ENCODE data around the gene GAPVD1.
"Not testable (repeated sequence)": the region's sequence is repeated elsewhere in the genome, so short reads cannot be mapped to it uniquely, and the experiment has no call there.

GAPVD1 gene

GRCh38 chr9:125269014-125269397 lies 7.4 kb downstream of the GAPVD1 start:
- in situ Hi-C loops (cut with HindIII; ENCODE audit: low sequenced_read_pairs) = no loop called here
- TF ChIP-seq, protein P1, sequence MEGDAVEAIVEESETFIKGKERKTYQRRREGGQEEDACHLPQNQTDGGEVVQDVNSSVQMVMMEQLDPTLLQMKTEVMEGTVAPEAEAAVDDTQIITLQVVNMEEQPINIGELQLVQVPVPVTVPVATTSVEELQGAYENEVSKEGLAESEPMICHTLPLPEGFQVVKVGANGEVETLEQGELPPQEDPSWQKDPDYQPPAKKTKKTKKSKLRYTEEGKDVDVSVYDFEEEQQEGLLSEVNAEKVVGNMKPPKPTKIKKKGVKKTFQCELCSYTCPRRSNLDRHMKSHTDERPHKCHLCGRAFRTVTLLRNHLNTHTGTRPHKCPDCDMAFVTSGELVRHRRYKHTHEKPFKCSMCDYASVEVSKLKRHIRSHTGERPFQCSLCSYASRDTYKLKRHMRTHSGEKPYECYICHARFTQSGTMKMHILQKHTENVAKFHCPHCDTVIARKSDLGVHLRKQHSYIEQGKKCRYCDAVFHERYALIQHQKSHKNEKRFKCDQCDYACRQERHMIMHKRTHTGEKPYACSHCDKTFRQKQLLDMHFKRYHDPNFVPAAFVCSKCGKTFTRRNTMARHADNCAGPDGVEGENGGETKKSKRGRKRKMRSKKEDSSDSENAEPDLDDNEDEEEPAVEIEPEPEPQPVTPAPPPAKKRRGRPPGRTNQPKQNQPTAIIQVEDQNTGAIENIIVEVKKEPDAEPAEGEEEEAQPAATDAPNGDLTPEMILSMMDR (IDR thresholded peaks at IDR 0.05; ENCODE audit: low read depth, low read length, missing control alignments) = no peak
- DNase-seq (ENCODE audit: low read depth) = no peak
- no peak overlapping the region for H3K4me3 ChIP-seq (ENCODE audit: low read depth, low read length)

GRCh38 chr9:125271081-125271480 lies 9.5 kb downstream of the GAPVD1 start:
- H3K4me3 ChIP-seq (ENCODE audit: low read depth, low read length) = no peak overlapping the region
- TF ChIP-seq, protein P1 (IDR thresholded peaks at IDR 0.05; ENCODE audit: low read depth, low read length, missing control alignments) = no peak
- in situ Hi-C loops (cut with HindIII; ENCODE audit: low sequenced_read_pairs) = no loop called here
- DNase-seq (ENCODE audit: low read depth) = no peak

GRCh38 chr9:125272697-125273096 lies 11.1 kb downstream of the GAPVD1 start:
- in situ Hi-C loops (cut with HindIII; ENCODE audit: low sequenced_read_pairs) = no loop called here
- DNase-seq (ENCODE audit: low read depth) = no peak
- TF ChIP-seq, protein P1 (IDR thresholded peaks at IDR 0.05; ENCODE audit: low read depth, low read length, missing control alignments) = no peak
- H3K4me3 ChIP-seq (ENCODE audit: low read depth, low read length) = no peak overlapping the region

GRCh38 chr9:125276771-125277170 lies 15.1 kb downstream of the GAPVD1 start:
- in situ Hi-C loops (cut with HindIII; ENCODE audit: low sequenced_read_pairs) = no loop called here
- DNase-seq (ENCODE audit: low read depth) = no peak
- TF ChIP-seq, protein P1 (IDR thresholded peaks at IDR 0.05; ENCODE audit: low read depth, low read length, missing control alignments) = no peak
- H3K4me3 ChIP-seq (ENCODE audit: low read depth, low read length) = no peak overlapping the region

DNA sequence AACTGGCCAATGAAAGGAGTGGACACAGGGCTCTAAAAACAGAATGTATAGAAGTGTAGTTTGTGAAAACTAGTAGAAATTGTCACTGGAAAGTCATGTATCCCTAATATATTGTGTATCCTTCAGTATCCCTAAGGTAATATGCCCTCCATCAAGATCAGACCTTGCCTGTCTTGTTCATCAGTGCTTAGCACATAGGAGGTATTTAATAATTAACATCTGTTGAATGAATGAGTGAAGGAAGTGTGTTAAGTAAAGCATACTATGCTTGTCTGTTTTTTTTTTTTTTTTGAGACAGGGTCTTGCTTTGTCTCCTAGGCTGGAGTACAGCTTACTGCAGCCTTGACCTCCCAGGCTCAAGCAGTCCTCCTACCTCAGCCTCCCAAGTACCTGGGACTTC lies 15.8 kb downstream of the GAPVD1 start:
- TF ChIP-seq, protein P1 (IDR thresholded peaks at IDR 0.05; ENCODE audit: low read depth, low read length, missing control alignments) = no peak
- H3K4me3 ChIP-seq (ENCODE audit: low read depth, low read length) = no peak overlapping the region
- in situ Hi-C loops (cut with HindIII; ENCODE audit: low sequenced_read_pairs) = no loop called here
- DNase-seq (ENCODE audit: low read depth) = no peak

DNA sequence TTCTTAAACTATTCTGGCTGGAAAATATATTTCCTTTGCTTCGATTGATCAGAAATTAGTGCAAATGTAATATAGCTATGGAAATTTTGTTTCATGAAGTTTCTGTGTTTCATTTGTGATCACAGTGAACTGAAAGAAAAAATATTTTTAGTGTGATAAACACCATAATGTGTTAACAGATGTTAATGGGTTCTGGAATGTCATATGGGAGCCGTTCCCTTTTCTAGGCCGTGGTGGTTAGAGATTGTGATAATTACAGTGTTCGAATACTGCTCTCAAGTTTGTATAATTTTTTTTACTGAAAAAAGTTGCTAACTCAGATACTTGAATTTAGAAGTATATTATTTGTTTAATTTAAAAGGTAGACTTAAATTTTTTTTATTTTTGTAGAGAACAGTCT lies 19.3 kb downstream of the GAPVD1 start:
- in situ Hi-C loops (cut with HindIII; ENCODE audit: low sequenced_read_pairs) = no loop called here
- DNase-seq (ENCODE audit: low read depth) = no peak
- TF ChIP-seq, protein P1 (IDR thresholded peaks at IDR 0.05; ENCODE audit: low read depth, low read length, missing control alignments) = no peak

GRCh38 chr9:125284855-125285254 lies 23.2 kb downstream of the GAPVD1 start:
- DNase-seq (ENCODE audit: low read depth) = no peak
- TF ChIP-seq, protein P1 (IDR thresholded peaks at IDR 0.05; ENCODE audit: low read depth, low read length, missing control alignments) = no peak
- in situ Hi-C loops (cut with HindIII; ENCODE audit: low sequenced_read_pairs) = no loop called here
- no peak overlapping the region for H3K4me3 ChIP-seq (ENCODE audit: low read depth, low read length)

More for the DNA sequence above, 19.3 kb downstream of the GAPVD1 start:
- H3K4me3 ChIP-seq (ENCODE audit: low read depth, low read length) = no peak overlapping the region

GRCh38 chr9:125286935-125287433 lies 25.4 kb downstream of the GAPVD1 start:
- in situ Hi-C loops (cut with HindIII; ENCODE audit: low sequenced_read_pairs); DNase-seq (ENCODE audit: low read depth): not testable (repeated sequence)

More at GRCh38 chr9:125286935-125287433, 25.4 kb downstream of the GAPVD1 start:
- H3K4me3 ChIP-seq (ENCODE audit: low read depth, low read length) = not testable (repeated sequence)

All from astrocyte of the cerebellum (primary cell).